NCI-H748 (cell line): ENCODE results near the gene ABCA13.

Source experiments
- DNase-seq: peaks from one replicate; lab custom pipeline; 2025; ENCODE audit not compliant: unreplicated experiment; lab: John Stamatoyannopoulos, UW

ABCA13 gene

GRCh38 chr7:48296966-48297365 is 125.7 kb downstream of the ABCA13 start:
- DNase-seq: no peak

- DNase-seq: no peak
Measured at GRCh38 chr7:48298779-48299178, 127.5 kb downstream of the ABCA13 start.

DNA sequence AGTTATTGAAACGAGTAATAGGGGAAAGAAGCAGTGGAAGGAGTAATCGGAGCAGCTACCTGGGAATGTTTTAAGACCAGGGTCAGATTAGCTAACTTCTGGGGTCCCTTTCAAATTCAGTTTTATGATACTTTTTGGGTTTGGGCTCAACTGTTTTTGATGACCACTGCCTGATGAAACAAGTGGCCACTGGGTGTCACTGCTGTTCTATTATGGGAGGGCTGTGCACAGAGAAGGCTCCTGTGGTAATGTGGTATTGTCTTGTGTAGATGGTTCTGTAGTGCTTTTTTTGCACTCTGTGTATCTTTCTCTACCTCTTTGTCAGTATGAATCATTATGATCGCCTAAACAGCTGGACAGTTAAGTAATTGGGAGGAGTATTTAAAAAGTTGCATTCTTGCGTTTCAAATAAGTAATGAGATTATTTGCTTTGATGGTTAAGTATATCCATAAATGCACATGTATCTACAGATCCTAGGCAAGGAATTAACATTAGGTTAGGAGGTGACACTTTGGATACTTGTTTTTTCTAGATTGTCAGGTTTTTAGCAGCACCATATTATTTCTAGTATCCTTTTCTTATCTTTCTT is 128.4 kb downstream of the ABCA13 start:
- peak; percentile 82 for DNase-seq

- peak; percentile 37 for DNase-seq
Measured at GRCh38 chr7:48300301-48300700, 129.0 kb downstream of the ABCA13 start.

GRCh38 chr7:48301201-48301600 is 129.9 kb downstream of the ABCA13 start:
- no peak for DNase-seq

GRCh38 chr7:48304641-48305040 is 133.4 kb downstream of the ABCA13 start:
- DNase-seq: no peak

GRCh38 chr7:48305661-48306060 is 134.4 kb downstream of the ABCA13 start:
- DNase-seq: peak; percentile 92

DNA sequence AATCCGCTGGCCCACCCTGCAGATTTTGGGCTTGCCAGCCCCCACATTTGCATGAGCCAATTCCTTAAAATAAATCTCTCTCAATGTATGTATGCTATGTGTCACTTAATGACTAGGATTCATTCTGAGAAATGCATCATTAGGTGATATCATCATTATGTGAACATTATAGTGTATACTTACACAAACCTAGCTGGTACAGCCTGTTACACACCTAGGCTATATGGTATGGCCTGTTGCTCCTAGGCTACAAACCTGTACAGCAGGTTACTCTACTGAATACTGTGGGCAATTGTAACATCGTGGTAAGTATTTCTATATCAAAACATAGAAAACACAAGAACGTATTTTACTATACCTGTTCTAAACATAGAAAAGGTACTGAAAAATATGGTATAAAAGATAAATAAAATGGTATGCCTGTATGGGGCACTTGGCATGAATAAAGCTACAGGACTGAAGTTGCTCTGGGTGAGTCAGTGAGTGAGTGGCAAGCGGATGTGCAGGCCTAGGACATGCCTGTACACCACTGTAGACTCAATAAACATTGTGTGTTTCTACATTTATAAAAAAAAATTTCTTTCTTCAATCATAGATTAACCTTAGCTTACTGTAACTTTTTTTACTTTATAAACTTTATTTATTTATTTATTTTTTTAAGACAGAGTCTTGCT is 135.9 kb downstream of the ABCA13 start:
- DNase-seq: no peak

GRCh38 chr7:48309720-48310119 is 138.5 kb downstream of the ABCA13 start:
- DNase-seq: no peak

GRCh38 chr7:48311464-48312100 is 140.3 kb downstream of the ABCA13 start:
- no peak for DNase-seq

DNA sequence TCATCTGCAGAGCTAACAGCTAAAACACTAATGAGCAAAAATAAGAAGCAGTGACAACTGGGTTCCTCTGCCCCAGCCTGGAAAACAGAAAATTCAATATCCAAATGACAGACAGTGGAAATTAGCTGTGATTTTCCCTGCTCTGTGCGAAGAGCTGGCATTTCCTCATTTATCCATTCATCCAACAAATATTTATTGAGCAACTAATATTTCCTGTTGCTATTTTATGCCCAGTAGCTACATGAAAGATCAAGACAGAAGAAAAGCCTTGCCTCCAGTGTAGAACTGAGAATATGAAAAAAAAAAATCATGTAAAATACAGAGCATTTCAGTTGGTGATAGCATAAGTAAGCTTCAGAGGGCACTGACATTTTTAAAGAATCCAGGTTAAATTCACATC is 140.9 kb downstream of the ABCA13 start:
- no peak for DNase-seq

DNA sequence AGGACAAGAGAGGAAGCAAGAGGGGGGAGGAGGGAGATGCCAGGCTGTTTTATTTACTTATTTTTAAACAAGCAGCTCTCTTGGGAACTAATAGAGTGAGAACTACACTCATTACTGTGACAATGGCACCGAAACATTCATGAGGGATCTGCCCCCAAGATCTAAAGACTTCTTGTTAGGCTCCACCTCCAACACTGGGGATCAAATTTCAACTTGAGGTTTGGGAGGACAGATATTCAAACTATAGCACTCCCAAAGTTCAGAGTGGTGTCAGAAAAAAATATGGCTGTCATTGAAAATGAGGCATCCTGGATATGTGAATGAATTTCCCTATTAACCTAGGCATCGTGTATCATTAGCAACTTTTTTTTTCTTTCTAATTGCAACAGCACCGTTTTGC is 145.5 kb downstream of the ABCA13 start:
- no peak for DNase-seq

DNA sequence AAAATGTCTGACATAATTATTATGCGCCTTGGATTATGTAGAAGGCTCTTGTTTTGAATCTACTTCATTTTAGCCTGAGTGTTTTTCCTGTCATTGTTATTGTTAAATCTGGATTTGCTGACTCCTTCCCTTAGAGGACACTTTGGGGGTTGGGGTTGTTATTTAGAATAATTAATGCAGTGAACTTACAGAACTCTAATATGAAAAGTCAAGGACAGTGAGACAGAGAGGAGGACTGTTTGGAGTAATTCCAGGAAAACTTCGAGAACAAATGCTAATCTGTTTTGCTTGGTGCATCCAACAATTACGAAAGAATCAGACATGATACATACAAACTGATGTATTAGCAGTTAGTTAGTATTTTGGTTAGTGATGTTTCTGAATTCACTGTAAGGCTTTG is 146.1 kb downstream of the ABCA13 start:
- DNase-seq: no peak

GRCh38 chr7:48321319-48322010 is 150.2 kb downstream of the ABCA13 start:
- no peak for DNase-seq

DNA sequence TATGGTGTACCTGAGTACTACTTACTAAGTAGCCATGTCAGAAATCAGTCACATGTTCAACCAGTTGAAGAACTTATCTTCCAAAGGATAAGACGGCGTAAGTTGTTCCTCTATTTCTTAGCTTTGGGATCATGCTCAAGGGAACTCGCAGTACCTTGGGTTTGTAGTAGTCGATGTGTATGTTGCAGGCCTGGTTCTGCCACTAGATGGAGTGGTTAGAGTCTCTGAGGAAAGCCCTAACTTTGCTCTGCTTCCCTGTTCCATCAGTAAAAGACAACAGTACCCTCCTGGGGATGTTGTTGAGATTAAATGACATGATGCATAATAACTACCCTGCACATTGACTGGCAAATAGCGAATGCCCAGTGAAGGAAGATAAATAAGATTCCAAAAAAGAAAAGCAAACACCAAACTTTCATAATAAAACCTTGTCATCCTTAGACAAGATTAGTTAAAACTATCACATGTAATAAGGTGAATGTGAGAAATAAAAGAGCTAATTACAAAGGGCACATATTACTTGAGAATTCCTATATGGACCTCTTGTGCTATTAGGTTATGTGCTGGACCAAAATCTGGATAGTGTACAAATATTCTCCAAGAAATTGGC is 165.9 kb downstream of the ABCA13 start:
- peak; percentile 70 for DNase-seq

- DNase-seq: no peak
Measured at GRCh38 chr7:48337781-48338180, 166.5 kb downstream of the ABCA13 start.

DNA sequence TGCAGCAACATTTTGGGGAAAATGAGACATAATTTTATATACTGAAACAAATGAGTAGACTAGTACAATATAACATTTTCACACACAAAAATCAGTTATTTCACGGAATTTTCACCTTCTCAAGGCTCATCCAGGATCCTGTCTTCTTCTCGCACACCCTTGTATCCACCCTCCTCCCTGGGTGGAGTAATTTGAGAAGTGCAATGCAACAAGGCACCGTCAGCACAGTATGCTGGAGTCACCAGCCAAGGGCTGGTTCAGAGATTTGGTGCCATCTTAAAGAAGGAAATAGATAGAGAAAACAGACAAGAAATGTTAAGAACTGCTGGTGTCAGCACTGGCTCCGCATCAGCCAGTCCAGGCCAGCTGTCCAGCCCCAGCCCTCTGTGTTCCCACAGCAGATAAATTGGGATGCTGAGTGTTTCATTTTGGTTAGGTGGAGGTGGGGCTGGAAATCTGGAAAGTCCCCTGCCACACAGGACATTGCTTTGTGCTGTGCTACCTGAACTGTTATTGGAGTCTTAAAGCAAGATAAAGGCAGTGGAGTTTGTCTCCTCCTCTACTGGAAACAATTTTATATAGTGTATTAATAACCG is 176.1 kb downstream of the ABCA13 start:
- DNase-seq: no peak

GRCh38 chr7:48350515-48350914 is 179.3 kb downstream of the ABCA13 start:
- DNase-seq: no peak

DNA sequence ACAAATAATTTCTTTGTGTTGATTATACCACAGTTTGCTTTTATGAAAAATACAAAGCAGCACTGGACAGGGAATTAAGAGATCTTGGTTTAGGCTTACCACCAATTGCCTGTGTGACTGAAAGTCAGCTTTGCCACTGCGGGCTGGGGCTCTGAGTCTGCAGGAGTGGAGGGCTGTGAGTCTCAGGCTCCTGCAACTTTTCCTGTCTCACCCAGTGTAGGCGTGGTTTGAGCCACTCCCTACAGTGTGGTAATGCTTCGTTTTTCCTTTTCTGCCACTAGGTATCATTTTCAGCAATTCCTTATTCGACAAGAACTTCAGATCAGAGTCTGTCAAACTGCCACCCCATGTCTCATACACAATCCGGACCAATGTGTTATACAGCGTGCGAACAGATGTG is 180.6 kb downstream of the ABCA13 start:
- no peak for DNase-seq

GRCh38 chr7:48355346-48355745 is 184.1 kb downstream of the ABCA13 start:
- no peak for DNase-seq

- DNase-seq: no peak
Measured at GRCh38 chr7:48360574-48360973, 189.3 kb downstream of the ABCA13 start.
